K562 (cell line): Measurements from ENCODE around the gene KIRREL1. TPM values are rescaled to one million over a fixed set of nuclear protein-coding genes. Genes with fewer than 3 reads are reported as not detected.

ENCODE experiments used
- ATAC-seq: fragments of 200-7000 bp; cut with Tn5 transposase; 3 replicates; pipeline ENCODE4 v1.9.1; 2020; ENCODE audit warnings: moderate library complexity
- BruUV-seq: library from RNA; stranded (reverse); fragments of 400-500 nt; replicated peaks from 2 replicates; lab custom pipeline; 2021; lab: Mats Ljungman, UMichigan
- CTCF ChIA-PET: fragments of 300-600 bp; formaldehyde crosslinking; extraction: SDS; loops from one replicate; lab custom pipeline; 2021; ENCODE audit warnings: low intra/inter-chr PET ratio; lab: Yijun Ruan, JAX
- POLR2A ChIA-PET: fragments of 300-600, 350-650 bp; sonication (Branson Sonifier 250); formaldehyde crosslinking; extraction: SDS; loops from one replicate; lab custom pipeline; 2021; ENCODE audit warnings: antibody characterized with exemption, inconsistent platforms; lab: Yijun Ruan, JAX
- DNase-seq, 4 experiments: peaks; one replicate each; pipeline versions ENCODE4 v3.0.0 to v3.0.0-alpha.2; 2011 to 2018; ENCODE audit warnings: low spot score in 3 of 4, mixed read lengths in 3 of 4; ENCODE audit errors: extremely low read depth in 1 of 4
- FAIRE-seq: peaks from 2 replicates; lab custom pipeline; 2011; peaks lifted over from hg19 to GRCh38; lab: Jason Lieb, UNC
- H2AFZ ChIP-seq: 2 replicates; pipeline ENCODE4 v1.6.0; 2011; ENCODE audit warnings: low read depth, low read length, control low read depth, inconsistent platforms
- H3K27ac ChIP-seq: fragments of 200-600 bp; 3 replicates; pipeline ENCODE4 v1.8.0; 2011; ENCODE audit warnings: low read depth, mild to moderate bottlenecking, control low read depth, inconsistent platforms, low read length, moderate library complexity, mixed read lengths; ENCODE audit errors: extremely low read depth
- H3K27me3 ChIP-seq, 2 experiments: fragments of 300-600 bp in 1 of 2; 2 replicates in 1 of 2; 3 replicates in 1 of 2; pipeline versions ENCODE4 v1.6.0 to v1.8.0; 2011; ENCODE audit warnings: inconsistent platforms in 2 of 2, low read length in 2 of 2, mild to moderate bottlenecking in 1 of 2, mixed read lengths in 1 of 2, moderate library complexity in 1 of 2; ENCODE audit not compliant: control insufficient read depth in 2 of 2, insufficient read depth in 2 of 2
- H3K36me3 ChIP-seq: fragments of 300-600 bp; 3 replicates; pipeline ENCODE4 v1.8.0; 2011; ENCODE audit warnings: mild to moderate bottlenecking, low read length, inconsistent platforms; ENCODE audit not compliant: control insufficient read depth, insufficient read depth
- H3K4me1 ChIP-seq, 2 experiments: fragments of 200-600 bp in 1 of 2; replicated peaks in 1 of 2; 2 replicates in 1 of 2; 3 replicates in 1 of 2; pipeline versions ENCODE4 v1.5.1 to v1.8.0; 2011; ENCODE audit warnings: inconsistent platforms in 2 of 2, low read length in 2 of 2, mild to moderate bottlenecking in 1 of 2, mixed read lengths in 1 of 2, moderate library complexity in 1 of 2; ENCODE audit not compliant: control insufficient read depth in 2 of 2, insufficient read depth in 2 of 2
- H3K4me2 ChIP-seq: 2 replicates; pipeline ENCODE4 v1.6.1; 2011; ENCODE audit warnings: low read length, control low read depth, inconsistent platforms, mixed read lengths; ENCODE audit not compliant: insufficient read depth
- H3K4me3 ChIP-seq: fragments of 200-600 bp; sonication (generic), shearing (Covaris generic); 2 replicates; pipeline ENCODE4 v1.5.1; 2016; ENCODE audit warnings: control low read depth, inconsistent platforms
- H3K79me2 ChIP-seq: fragments of 200-600 bp; 3 replicates; pipeline ENCODE4 v1.8.0; 2011; ENCODE audit warnings: low read length, inconsistent platforms; ENCODE audit not compliant: control insufficient read depth, insufficient read depth
- H3K9ac ChIP-seq, 2 experiments: 2 replicates each; pipeline versions ENCODE4 v1.6.0 to v1.6.1; 2011; ENCODE audit warnings: low read depth in 2 of 2, low read length in 2 of 2, control low read depth in 1 of 2, inconsistent platforms in 1 of 2, mild to moderate bottlenecking in 1 of 2, mixed read lengths in 1 of 2; ENCODE audit not compliant: insufficient read depth in 1 of 2
- H3K9me1 ChIP-seq: one replicate; pipeline ENCODE4 v1.6.0; 2011; ENCODE audit warnings: inconsistent platforms, mild to moderate bottlenecking, low read length, moderate library complexity; ENCODE audit not compliant: control insufficient read depth, insufficient read depth
- H3K9me3 ChIP-seq: replicated peaks from 2 replicates; pipeline ENCODE4 v1.5.1; 2011; ENCODE audit warnings: low read depth, low read length, inconsistent platforms; ENCODE audit not compliant: control insufficient read depth, insufficient read depth
- H4K20me1 ChIP-seq: replicated peaks from 2 replicates; pipeline ENCODE4 v1.6.1; 2011; ENCODE audit warnings: low read length, inconsistent platforms, mixed read lengths; ENCODE audit not compliant: control insufficient read depth, insufficient read depth
- ARID2 ChIP-seq: fragments of 450-650 bp; IDR thresholded peaks from 2 replicates; pipeline ENCODE4 v1.6.1; 2017; ENCODE audit warnings: antibody characterized with exemption, mild to moderate bottlenecking
- MAFF ChIP-seq: IDR thresholded peaks from 2 replicates; pipeline ENCODE4 v1.6.1; 2012; ENCODE audit warnings: low read length, improper control_type of control experiment
- NCOA4 ChIP-seq: fragments of 450-650 bp; IDR thresholded peaks from 2 replicates; pipeline ENCODE4 v1.6.1; 2018; ENCODE audit warnings: mild to moderate bottlenecking; ENCODE audit not compliant: partially characterized antibody
- NR2C2 ChIP-seq, 2 experiments: fragments of 200-800 bp in 1 of 2; sonication (Bioruptor generic) in 1 of 2; sonication (generic) in 1 of 2; formaldehyde crosslinking in 1 of 2; IDR thresholded peaks; 2 replicates each; pipeline versions ENCODE4 v1.6.1 to v1.8.0; 2016 to 2022; ENCODE audit warnings: mild to moderate bottlenecking in 1 of 2, missing compliant biosample characterization in 1 of 2, missing genetic modification characterization in 1 of 2, missing genetic modification reagents in 1 of 2
- SFPQ ChIP-seq: fragments of 200-400 bp; formaldehyde crosslinking; IDR thresholded peaks from 2 replicates; pipeline ENCODE4 v1.6.1; 2017; ENCODE audit warnings: mild to moderate bottlenecking, low read depth, low read length, moderate library complexity
- SOX6 ChIP-seq: fragments of 450-650 bp; IDR thresholded peaks from 2 replicates; pipeline ENCODE4 v1.6.1; 2014; ENCODE audit warnings: mild to moderate bottlenecking
- TAF9B ChIP-seq: fragments of 450-650 bp; IDR thresholded peaks from 2 replicates; pipeline ENCODE4 v1.6.1; 2018; ENCODE audit warnings: mild to moderate bottlenecking; ENCODE audit not compliant: partially characterized antibody
- TCF7L2 ChIP-seq: fragments of 150-350 bp; IDR thresholded peaks from 2 replicates; pipeline ENCODE4 v1.6.1; 2016; ENCODE audit warnings: low read depth, mild to moderate bottlenecking, low read length, moderate library complexity
- ZC3H8 ChIP-seq: fragments of 450-650 bp; IDR thresholded peaks from 2 replicates; pipeline ENCODE4 v1.6.1; 2017
- ZFP1 ChIP-seq: fragments of 450-650 bp; formaldehyde crosslinking; IDR thresholded peaks from 2 replicates; pipeline ENCODE4 v1.4.0; 2020; ENCODE audit warnings: mild to moderate bottlenecking, mixed read lengths
- ZNF140 ChIP-seq: fragments of 250-450 bp; sonication (Bioruptor Pico); IDR thresholded peaks from 2 replicates; pipeline ENCODE4 v1.8.0; 2021; ENCODE audit warnings: moderate library complexity, mild to moderate bottlenecking, inconsistent platforms
- ZNF57 ChIP-seq: fragments of 450-650 bp; formaldehyde crosslinking; IDR thresholded peaks from 2 replicates; pipeline ENCODE4 v1.4.0; 2020; ENCODE audit warnings: mild to moderate bottlenecking, moderate library complexity
- WGBS: fragments of 100-300 bp; shearing (Covaris generic); methylation state at CpG from one replicate; pipeline ENCODE4 v1.1.6; 2016; ENCODE audit warnings: low coverage, mixed read lengths; ENCODE audit not compliant: insufficient coverage; ENCODE audit errors: missing lambda C conversion rate; 5-methylcytosine and 5-hydroxymethylcytosine counted together
- in situ Hi-C: fragments of 300-500 bp; cut with MboI; formaldehyde crosslinking; loops from 4 replicates; pipeline ENCODE4 v1.15.0; 2018; ENCODE audit warnings: inconsistent platforms, mixed read lengths
- intact Hi-C: fragments of 100-400 bp; cut with micrococcal nuclease; formaldehyde crosslinking; loops from 2 replicates; pipeline ENCODE4 v1.14.2; 2022
- polyA plus RNA-seq, 8 experiments: library from polyadenylated mRNA; depleted of rRNA in 4 of 8; stranded (reverse) in 5 of 8; unstranded in 3 of 8; fragments of >200 nt; fragmentation: Nextera tagmentation in 2 of 8; fragmentation: Illumina TruSeq in 1 of 8; extraction: Ambion mirVana in 2 of 8; extraction: Trizol in 1 of 8; gene quantifications; 2 replicates each; pipeline versions ENCODE4 v1.2.1 to v1.2.3, GENCODE V29; 2011 to 2014; ENCODE audit warnings: inconsistent platforms in 1 of 8, missing spikeins in 1 of 8
- total RNA-seq, 7 experiments: library from RNA; depleted of rRNA in 6 of 7; stranded (reverse); fragments of >200 nt in 6 of 7; fragmentation: Illumina TruSeq in 2 of 7; extraction: Trizol in 2 of 7; gene quantifications; 2 replicates each; pipeline versions ENCODE4 v1.2.1 to v1.2.3, GENCODE V29; 2011 to 2021; ENCODE audit warnings: low replicate concordance in 1 of 7
- TF ChIP-seq, protein P1 (sequence below): fragments of 250-450 bp; sonication (Bioruptor Pico); IDR thresholded peaks from 2 replicates; pipeline ENCODE4 v1.5.0; 2020; ENCODE audit warnings: mild to moderate bottlenecking

The KIRREL1 gene
- total and polyA plus RNA-seq, 9 of the 15 experiments (the other 6 are each of a cell fraction or from before 2014, with no cell fraction given): under 0.01 to 0.22 (median 0.03) TPM; not detected in 3

GRCh38 chr1:158037866-158038359 is 44.5 kb downstream of the KIRREL1 start (continued):
- TF ChIP-seq NCOA4 (no peak), SFPQ (no peak), ZC3H8 (no peak), MAFF (no peak)

DNA sequence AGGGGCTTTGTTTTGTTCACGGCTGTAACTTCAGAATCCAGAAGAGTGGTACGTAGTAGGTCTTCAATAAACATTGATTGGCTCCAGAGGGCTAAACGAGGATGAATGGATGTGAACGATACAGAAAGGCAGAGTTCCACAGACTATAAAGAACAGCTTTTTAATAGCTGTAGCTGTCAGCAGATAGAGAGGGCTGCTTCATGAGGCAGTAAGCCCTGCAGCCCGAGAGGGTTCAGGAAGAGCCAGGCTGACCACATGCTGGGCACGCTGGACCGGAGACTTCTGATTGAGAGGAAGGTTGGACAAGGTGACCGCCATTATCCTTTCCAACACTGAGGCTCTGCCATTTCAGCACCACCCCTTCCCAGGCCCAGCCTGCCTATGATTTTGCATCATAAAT is 45.3 kb downstream of the KIRREL1 start:
- H3K36me3 ChIP-seq: no peaks in the 10 kb centered on the region
- FAIRE-seq (no peak), DNase-seq (no peak), ATAC-seq (no peak)
- POLR2A ChIA-PET: no interaction called here
- peaks cover 3 to 27% of the 10 kb centered on the region in 2 experiments; a peak in 3 of 5 replicates for H3K27me3 ChIP-seq
- H3K4me1 ChIP-seq: peaks cover 3% of the 10 kb centered on the region in 2 experiments; a peak in 3 of 5 replicates
- intact Hi-C loops: no loop called here
- no TSS peak for BruUV-seq
- TF ChIP-seq TAF9B (no peak), ZNF140 (CRISPR knock-in tag) (no peak), NR2C2 (CRISPR knock-in tag; IDR thresholded peaks at IDR 0.05) (no peak), NR2C2 (tag; IDR thresholded peaks at IDR 0.05) (no peak), TCF7L2 (no peak), ZFP1 (CRISPR knock-in tag) (no peak), ARID2 (no peak), ZNF57 (CRISPR knock-in tag) (no peak), SOX6 (no peak)
- TF ChIP-seq, protein P1, sequence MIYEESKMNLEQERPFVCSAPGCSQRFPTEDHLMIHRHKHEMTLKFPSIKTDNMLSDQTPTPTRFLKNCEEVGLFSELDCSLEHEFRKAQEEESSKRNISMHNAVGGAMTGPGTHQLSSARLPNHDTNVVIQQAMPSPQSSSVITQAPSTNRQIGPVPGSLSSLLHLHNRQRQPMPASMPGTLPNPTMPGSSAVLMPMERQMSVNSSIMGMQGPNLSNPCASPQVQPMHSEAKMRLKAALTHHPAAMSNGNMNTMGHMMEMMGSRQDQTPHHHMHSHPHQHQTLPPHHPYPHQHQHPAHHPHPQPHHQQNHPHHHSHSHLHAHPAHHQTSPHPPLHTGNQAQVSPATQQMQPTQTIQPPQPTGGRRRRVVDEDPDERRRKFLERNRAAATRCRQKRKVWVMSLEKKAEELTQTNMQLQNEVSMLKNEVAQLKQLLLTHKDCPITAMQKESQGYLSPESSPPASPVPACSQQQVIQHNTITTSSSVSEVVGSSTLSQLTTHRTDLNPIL: no peak
- H3K27ac ChIP-seq: no peak overlapping the region
- H3K9ac ChIP-seq: no peak overlapping the region
- 3% methylated on average over 8 of the region's 8 CpGs for WGBS
- no peaks in the 10 kb centered on the region; the same call in 1 of the 2 replicates for H4K20me1 ChIP-seq
- no peak overlapping the region for H3K4me2 ChIP-seq
- no peaks in the 10 kb centered on the region for H3K79me2 ChIP-seq
- in situ Hi-C loops: no loop called here
- no peak overlapping the region for H2AFZ ChIP-seq
- CTCF ChIA-PET: interaction anchor here (0.6 kb wide), 1 partner anchor 47 kb away, joined by 4 read pairs; no protein-coding TSS in a partner anchor
- H3K9me1 ChIP-seq: no peaks in the 10 kb centered on the region
- no peaks in the 10 kb centered on the region for H3K9me3 ChIP-seq
- no peak overlapping the region for H3K4me3 ChIP-seq
